ENCODE results near the gene GPC5.
A peak's percentile ranks its signal among the peaks of the same experiment; 100 is the strongest.

GRCh38 chr13:92355213-92355612, 956.8 kb downstream of the GPC5 start:
- TF ChIP-seq EZH2phosphoT487 (IDR thresholded peaks at IDR 0.05) (no peak), CTCF (IDR thresholded peaks at IDR 0.05) (peak; percentile 52), EZH2 (IDR thresholded peaks at IDR 0.05) (no peak)
